ENCODE results near the gene ITGB5. TPM values are rescaled to one million over a fixed set of nuclear protein-coding genes. Genes with fewer than 3 reads are reported as not detected.

Gene ITGB5
- total RNA-seq, 1 experiment from 2014 or later: 67.2 TPM

DNA sequence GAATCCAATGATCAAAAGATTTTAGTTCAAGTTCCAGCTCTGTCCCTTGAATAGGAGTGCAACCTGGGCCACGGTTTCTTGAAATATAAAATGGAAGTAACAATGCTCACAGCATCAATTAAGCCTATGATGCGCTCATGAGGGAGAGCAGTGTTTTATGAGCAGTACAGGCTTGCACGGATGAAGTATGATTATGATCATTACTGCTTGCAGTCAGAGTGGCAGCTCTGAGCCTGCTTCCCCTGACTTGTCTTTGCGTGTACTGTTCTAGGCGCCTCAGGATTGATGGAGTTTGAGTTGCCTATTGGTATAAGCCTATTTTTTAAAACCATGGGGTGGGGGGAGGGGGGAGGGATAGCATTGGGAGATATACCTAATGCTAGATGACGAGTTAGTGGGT lies 37.0 kb downstream of the ITGB5 start:
- peaks cover 2% of the 10 kb centered on the region for H3K36me3 ChIP-seq (ENCODE audit: low read depth, low read length)
- no TSS peak for BruUV-seq (replicated peaks)
- peaks cover 11% of the 10 kb centered on the region for H3K4me1 ChIP-seq (ENCODE audit: insufficient read depth, low read length)
- ATAC-seq: no peak
- TF ChIP-seq, protein P1, sequence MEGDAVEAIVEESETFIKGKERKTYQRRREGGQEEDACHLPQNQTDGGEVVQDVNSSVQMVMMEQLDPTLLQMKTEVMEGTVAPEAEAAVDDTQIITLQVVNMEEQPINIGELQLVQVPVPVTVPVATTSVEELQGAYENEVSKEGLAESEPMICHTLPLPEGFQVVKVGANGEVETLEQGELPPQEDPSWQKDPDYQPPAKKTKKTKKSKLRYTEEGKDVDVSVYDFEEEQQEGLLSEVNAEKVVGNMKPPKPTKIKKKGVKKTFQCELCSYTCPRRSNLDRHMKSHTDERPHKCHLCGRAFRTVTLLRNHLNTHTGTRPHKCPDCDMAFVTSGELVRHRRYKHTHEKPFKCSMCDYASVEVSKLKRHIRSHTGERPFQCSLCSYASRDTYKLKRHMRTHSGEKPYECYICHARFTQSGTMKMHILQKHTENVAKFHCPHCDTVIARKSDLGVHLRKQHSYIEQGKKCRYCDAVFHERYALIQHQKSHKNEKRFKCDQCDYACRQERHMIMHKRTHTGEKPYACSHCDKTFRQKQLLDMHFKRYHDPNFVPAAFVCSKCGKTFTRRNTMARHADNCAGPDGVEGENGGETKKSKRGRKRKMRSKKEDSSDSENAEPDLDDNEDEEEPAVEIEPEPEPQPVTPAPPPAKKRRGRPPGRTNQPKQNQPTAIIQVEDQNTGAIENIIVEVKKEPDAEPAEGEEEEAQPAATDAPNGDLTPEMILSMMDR (conservative IDR thresholded peaks at IDR 0.05; ENCODE audit: low read depth, low read length): no peak
- TF ChIP-seq EZH2phosphoT487 (IDR thresholded peaks at IDR 0.05; ENCODE audit: borderline replicate concordance, low read length) (no peak), EZH2 (IDR thresholded peaks at IDR 0.05; ENCODE audit: low read length, unreplicated experiment) (no peak)
- H2AFZ ChIP-seq (ENCODE audit: low read length): no peak overlapping the region
- no peaks in the 10 kb centered on the region for H3K9me3 ChIP-seq (ENCODE audit: low read length)
- intact Hi-C loops (cut with micrococcal nuclease): no loop called here
- H3K9ac ChIP-seq (ENCODE audit: low read length): no peak overlapping the region
- H3K4me3 ChIP-seq (ENCODE audit: low read length): no peak overlapping the region
- H3K27ac ChIP-seq (ENCODE audit: low read length): no peak overlapping the region
- H3K27me3 ChIP-seq (ENCODE audit: low read length): no peaks in the 10 kb centered on the region
- H3K9me2 ChIP-seq (replicated peaks; ENCODE audit: low read length): no peaks in the 10 kb centered on the region
- H3K4me2 ChIP-seq (ENCODE audit: low read length): no peak overlapping the region
- no peak for DNase-seq
- H3K79me2 ChIP-seq (ENCODE audit: low read length): no peaks in the 10 kb centered on the region
- H3F3A ChIP-seq (ENCODE audit: low read length, unreplicated experiment): no peaks in the 10 kb centered on the region
- no peaks in the 10 kb centered on the region for H4K20me1 ChIP-seq (ENCODE audit: low read length)
- ChIA-PET POLR2A (ENCODE audit: unreplicated experiment) (no interaction called here), CTCF (no interaction called here)

DNA sequence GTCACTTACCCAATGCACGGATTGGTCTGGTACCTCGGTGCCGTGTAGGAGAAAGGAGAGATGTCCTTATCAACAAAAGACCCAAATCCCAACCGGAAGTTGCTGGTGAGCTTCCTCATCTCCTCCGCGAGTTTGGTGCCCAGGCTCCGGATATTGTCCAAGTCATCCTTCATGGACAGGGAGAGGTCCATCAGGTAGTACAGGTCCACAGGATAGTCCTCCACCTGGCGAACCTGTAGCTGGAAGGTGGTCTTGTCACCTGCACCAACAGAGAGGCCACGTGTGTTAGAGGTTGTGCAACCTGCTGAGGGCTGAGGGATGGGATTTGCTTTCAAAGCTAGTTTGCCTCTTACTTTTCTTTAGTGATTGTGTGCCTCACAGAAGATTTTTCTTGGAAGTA lies 38.9 kb downstream of the ITGB5 start:
- POLR2A ChIA-PET (ENCODE audit: unreplicated experiment): no interaction called here
- intact Hi-C loops (cut with micrococcal nuclease): no loop called here
- Histone ChIP-seq H3K4me3 (ENCODE audit: low read length) (no peak overlapping the region), H3K9me2 (replicated peaks; ENCODE audit: low read length) (no peaks in the 10 kb centered on the region), H3K4me2 (ENCODE audit: low read length) (no peak overlapping the region), H2AFZ (ENCODE audit: low read length) (no peak overlapping the region), H3K4me1 (ENCODE audit: insufficient read depth, low read length) (peaks cover 19% of the 10 kb centered on the region), H4K20me1 (ENCODE audit: low read length) (no peaks in the 10 kb centered on the region), H3K9ac (ENCODE audit: low read length) (no peak overlapping the region), H3F3A (ENCODE audit: low read length, unreplicated experiment) (no peaks in the 10 kb centered on the region), H3K27me3 (ENCODE audit: low read length) (no peaks in the 10 kb centered on the region), H3K36me3 (ENCODE audit: low read depth, low read length) (no peaks in the 10 kb centered on the region; the same call in 1 of the 2 replicates), H3K9me3 (ENCODE audit: low read length) (no peaks in the 10 kb centered on the region), H3K27ac (ENCODE audit: low read length) (no peak overlapping the region), H3K79me2 (ENCODE audit: low read length) (no peaks in the 10 kb centered on the region)
- no peak for DNase-seq
- ATAC-seq: no peak
- no peak for TF ChIP-seq EZH2phosphoT487 (IDR thresholded peaks at IDR 0.05; ENCODE audit: borderline replicate concordance, low read length)
- CTCF ChIA-PET: no interaction called here
- BruUV-seq (replicated peaks): no TSS peak

DNA sequence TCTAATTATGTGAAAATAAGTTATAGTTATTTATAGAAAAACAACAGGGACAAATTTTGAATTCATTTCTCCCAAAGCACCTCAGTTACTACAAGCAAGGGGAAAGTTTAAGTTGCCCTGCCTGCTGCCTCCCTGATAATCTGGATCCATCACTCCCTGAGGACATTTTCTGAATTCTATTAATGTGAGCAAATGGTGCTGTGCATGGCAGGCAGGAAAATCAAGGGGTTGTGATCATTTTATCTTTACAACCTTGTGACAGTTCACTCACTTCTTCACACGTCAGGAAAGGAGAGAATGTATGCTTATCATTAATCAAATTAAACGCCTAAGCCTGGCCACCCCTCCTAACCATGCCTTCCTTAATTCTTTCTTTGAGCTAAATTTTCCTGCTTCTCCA lies 39.3 kb downstream of the ITGB5 start:
- ChIA-PET CTCF (no interaction called here), POLR2A (ENCODE audit: unreplicated experiment) (no interaction called here)
- Histone ChIP-seq H4K20me1 (ENCODE audit: low read length) (no peaks in the 10 kb centered on the region), H3K9ac (ENCODE audit: low read length) (no peak overlapping the region), H3F3A (ENCODE audit: low read length, unreplicated experiment) (no peaks in the 10 kb centered on the region), H3K9me3 (ENCODE audit: low read length) (no peaks in the 10 kb centered on the region), H3K27ac (ENCODE audit: low read length) (no peak overlapping the region), H3K27me3 (ENCODE audit: low read length) (no peaks in the 10 kb centered on the region), H3K4me3 (ENCODE audit: low read length) (no peak overlapping the region), H3K9me2 (replicated peaks; ENCODE audit: low read length) (no peaks in the 10 kb centered on the region), H3K4me2 (ENCODE audit: low read length) (no peak overlapping the region), H3K4me1 (ENCODE audit: insufficient read depth, low read length) (peaks cover 19% of the 10 kb centered on the region), H3K36me3 (ENCODE audit: low read depth, low read length) (no peaks in the 10 kb centered on the region; the same call in 1 of the 2 replicates), H2AFZ (ENCODE audit: low read length) (no peak overlapping the region), H3K79me2 (ENCODE audit: low read length) (no peaks in the 10 kb centered on the region)
- intact Hi-C loops (cut with micrococcal nuclease): no loop called here
- no peak for TF ChIP-seq EZH2 (IDR thresholded peaks at IDR 0.05; ENCODE audit: low read length, unreplicated experiment)
- DNase-seq: no peak
- no TSS peak for BruUV-seq (replicated peaks)
- no peak for ATAC-seq

DNA sequence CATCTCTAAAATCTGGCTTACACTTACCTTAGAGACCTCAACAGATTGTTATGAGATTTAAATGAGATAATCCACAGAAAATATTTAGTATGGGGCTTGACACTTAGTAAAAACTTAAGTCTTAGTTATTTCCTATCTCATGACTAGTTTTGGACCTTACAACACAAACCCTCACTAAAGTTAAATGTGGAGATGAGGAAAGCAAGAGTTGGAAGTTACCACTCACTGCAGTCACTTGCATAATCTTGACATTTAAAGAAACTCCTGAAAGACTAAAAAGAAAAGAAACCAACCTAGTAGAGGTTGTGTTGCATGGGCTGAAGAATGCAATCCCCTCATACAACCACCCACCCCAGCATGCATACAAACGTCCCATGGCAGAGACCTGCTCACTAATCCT lies 40.1 kb downstream of the ITGB5 start:
- ChIA-PET POLR2A (ENCODE audit: unreplicated experiment) (no interaction called here), CTCF (no interaction called here)
- intact Hi-C loops (cut with micrococcal nuclease): no loop called here
- BruUV-seq (replicated peaks): no TSS peak
- Histone ChIP-seq H3K27ac (ENCODE audit: low read length) (no peak overlapping the region), H3K9me3 (ENCODE audit: low read length) (no peaks in the 10 kb centered on the region), H3F3A (ENCODE audit: low read length, unreplicated experiment) (no peaks in the 10 kb centered on the region), H3K9me2 (replicated peaks; ENCODE audit: low read length) (no peaks in the 10 kb centered on the region), H3K27me3 (ENCODE audit: low read length) (no peaks in the 10 kb centered on the region), H2AFZ (ENCODE audit: low read length) (no peak overlapping the region), H3K36me3 (ENCODE audit: low read depth, low read length) (no peaks in the 10 kb centered on the region; the same call in 1 of the 2 replicates), H4K20me1 (ENCODE audit: low read length) (no peaks in the 10 kb centered on the region), H3K4me1 (ENCODE audit: insufficient read depth, low read length) (peaks cover 19% of the 10 kb centered on the region), H3K4me2 (ENCODE audit: low read length) (no peak overlapping the region), H3K79me2 (ENCODE audit: low read length) (no peaks in the 10 kb centered on the region), H3K9ac (ENCODE audit: low read length) (no peak overlapping the region), H3K4me3 (ENCODE audit: low read length) (no peak overlapping the region)
- TF ChIP-seq EZH2 (IDR thresholded peaks at IDR 0.05; ENCODE audit: low read length, unreplicated experiment): no peak
- TF ChIP-seq, protein P1 (conservative IDR thresholded peaks at IDR 0.05; ENCODE audit: low read depth, low read length): no peak
- no peak for TF ChIP-seq EZH2phosphoT487 (IDR thresholded peaks at IDR 0.05; ENCODE audit: borderline replicate concordance, low read length)
- DNase-seq (no peak), ATAC-seq (no peak)
